K562 (cell line): Measurements from ENCODE around the gene C2orf42. TPM values are rescaled to one million over a fixed set of nuclear protein-coding genes. Genes with fewer than 3 reads are reported as not detected.

Experiments used
- ATF3 ChIP-seq, 2 experiments: fragments of 450-650 bp in 1 of 2; sonication (generic) in 1 of 2; formaldehyde crosslinking in 1 of 2; IDR thresholded peaks in 1 of 2; conservative IDR thresholded peaks in 1 of 2; 2 replicates each; pipeline versions ENCODE4 v1.6.1 to v1.8.1; 2016 to 2023; ENCODE audit warnings: mild to moderate bottlenecking in 2 of 2, moderate library complexity in 2 of 2, inconsistent platforms in 1 of 2, missing genetic modification reagents in 1 of 2
- ATF6 ChIP-seq: sonication (generic); formaldehyde crosslinking; IDR thresholded peaks from 2 replicates; pipeline ENCODE4 v1.4.0; 2020; ENCODE audit warnings: mild to moderate bottlenecking, missing genetic modification reagents
- BCOR ChIP-seq: fragments of 450-650 bp; IDR thresholded peaks from 2 replicates; pipeline ENCODE4 v1.6.1; 2016
- DEAF1 ChIP-seq: fragments of 450-650 bp; formaldehyde crosslinking; IDR thresholded peaks from 2 replicates; pipeline ENCODE4 v1.4.0; 2020; ENCODE audit warnings: mild to moderate bottlenecking, moderate library complexity
- E2F8 ChIP-seq: fragments of 450-650 bp; IDR thresholded peaks from 2 replicates; pipeline ENCODE4 v1.7.1; 2018; ENCODE audit warnings: mild to moderate bottlenecking, low read depth; ENCODE audit not compliant: partially characterized antibody
- ERF ChIP-seq: fragments of 450-650 bp; formaldehyde crosslinking; IDR thresholded peaks from 2 replicates; pipeline ENCODE4 v1.4.0; 2020; ENCODE audit warnings: mild to moderate bottlenecking, mixed read lengths
- HDAC6 ChIP-seq: IDR thresholded peaks from 2 replicates; pipeline ENCODE4 v1.6.1; 2012; ENCODE audit warnings: low read depth, mild to moderate bottlenecking, control low read depth, inconsistent platforms, low read length, moderate library complexity
- HSF4 ChIP-seq: fragments of 250-450 bp; sonication (Bioruptor Pico); IDR thresholded peaks from 2 replicates; pipeline ENCODE4 v2.1.2; 2022; ENCODE audit warnings: mild to moderate bottlenecking, moderate library complexity, borderline replicate concordance
- ILK ChIP-seq: fragments of 450-650 bp; IDR thresholded peaks from 2 replicates; pipeline ENCODE4 v1.6.1; 2016; ENCODE audit warnings: missing genetic modification characterization, low read depth, mild to moderate bottlenecking, missing compliant biosample characterization, moderate library complexity, borderline replicate concordance
- MYNN ChIP-seq, 2 experiments: sonication (generic); formaldehyde crosslinking in 1 of 2; IDR thresholded peaks; 2 replicates each; pipeline versions ENCODE4 v1.5.0 to v1.6.1; 2016 to 2020; ENCODE audit warnings: antibody characterized with exemption in 1 of 2, missing genetic modification reagents in 1 of 2
- TARDBP ChIP-seq: fragments of 450-650 bp; IDR thresholded peaks from 2 replicates; pipeline ENCODE4 v1.6.1; 2016
- ZBTB8A ChIP-seq: fragments of 450-650 bp; IDR thresholded peaks from 2 replicates; pipeline ENCODE4 v1.6.1; 2018; ENCODE audit warnings: mild to moderate bottlenecking, moderate library complexity; ENCODE audit not compliant: partially characterized antibody
- ZNF592 ChIP-seq: fragments of 450-650 bp; IDR thresholded peaks from 2 replicates; pipeline ENCODE4 v1.6.1; 2017; ENCODE audit warnings: antibody characterized with exemption, mild to moderate bottlenecking
- polyA plus RNA-seq, 8 experiments: library from polyadenylated mRNA; depleted of rRNA in 4 of 8; stranded (reverse) in 5 of 8; unstranded in 3 of 8; fragments of >200 nt; fragmentation: Nextera tagmentation in 2 of 8; fragmentation: Illumina TruSeq in 1 of 8; extraction: Ambion mirVana in 2 of 8; extraction: Trizol in 1 of 8; gene quantifications; 2 replicates each; pipeline versions ENCODE4 v1.2.1 to v1.2.3, GENCODE V29; 2011 to 2014; ENCODE audit warnings: inconsistent platforms in 1 of 8, missing spikeins in 1 of 8
- total RNA-seq, 7 experiments: library from RNA; depleted of rRNA in 6 of 7; stranded (reverse); fragments of >200 nt in 6 of 7; fragmentation: Illumina TruSeq in 2 of 7; extraction: Trizol in 2 of 7; gene quantifications; 2 replicates each; pipeline versions ENCODE4 v1.2.1 to v1.2.3, GENCODE V29; 2011 to 2021; ENCODE audit warnings: low replicate concordance in 1 of 7

The C2orf42 gene
- total and polyA plus RNA-seq, 9 of the 15 experiments (the other 6 are each of a cell fraction or from before 2014, with no cell fraction given), result 4.6 to 10.9 (median 7.5) TPM

GRCh38 chr2:70141212-70141901 lies 49.5 kb downstream of the C2orf42 start (continued):
- 0 out of 2 replicates have a peak, but pooled peaks have one; percentile 34 for TF ChIP-seq ATF6 (CRISPR knock-in tag)
- TF ChIP-seq ERF (CRISPR knock-in tag), result 0 out of 2 replicates have a peak, but pooled peaks have one; percentile 62
- TF ChIP-seq HDAC6, result no peak
- TF ChIP-seq BCOR, result no peak
- no peak; the same call in 1 of the 2 replicates for TF ChIP-seq DEAF1 (CRISPR knock-in tag)
- TF ChIP-seq ILK (tag), result no peak
- TF ChIP-seq TARDBP, result no peak
- 0 out of 2 replicates have a peak, but pooled peaks have one; percentile 14 for TF ChIP-seq MYNN (IDR thresholded peaks at IDR 0.05)
- TF ChIP-seq MYNN (CRISPR knock-in tag; IDR thresholded peaks at IDR 0.05), result no peak
- no peak for TF ChIP-seq ZBTB8A
- TF ChIP-seq ZNF592, result peak; percentile 59; the same call in 1 of the 2 replicates
- TF ChIP-seq HSF4 (CRISPR knock-in tag), result no peak
- no peak for TF ChIP-seq ATF3 (IDR thresholded peaks at IDR 0.05)
- no peak for TF ChIP-seq ATF3 (CRISPR knock-in tag; conservative IDR thresholded peaks at IDR 0.05)
- no peak for TF ChIP-seq E2F8
